GM18907 (cell line): Measurements from ENCODE around the gene KLHL1.

Source experiments
- ATAC-seq: cut with Tn5 transposase; IDR thresholded peaks from one replicate; pipeline ENCODE4 v1.9.1; 2021; ENCODE audit warnings: mild to moderate bottlenecking, moderate library complexity; ENCODE audit not compliant: unreplicated experiment

The KLHL1 gene

GRCh38 chr13:69706807-69707206, 401.4 kb downstream of the KLHL1 start:
- no peak for ATAC-seq

GRCh38 chr13:69704311-69704710, 403.9 kb downstream of the KLHL1 start:
- no peak for ATAC-seq

- ATAC-seq: no peak
These were observed 417.3 kb downstream of the KLHL1 start for GRCh38 chr13:69690999-69691398.

- ATAC-seq: no peak
These were observed 424.1 kb downstream of the KLHL1 start for GRCh38 chr13:69683921-69684686.

- no peak for ATAC-seq
These were observed 426.5 kb downstream of the KLHL1 start for GRCh38 chr13:69681722-69682121.

- no peak for ATAC-seq
These were observed 430.9 kb downstream of the KLHL1 start for GRCh38 chr13:69677343-69677742.

- no peak for ATAC-seq
These were observed 432.0 kb downstream of the KLHL1 start for GRCh38 chr13:69676286-69676685.

GRCh38 chr13:69660155-69660554, 448.1 kb downstream of the KLHL1 start:
- no peak for ATAC-seq

GRCh38 chr13:69657676-69658075, 450.6 kb downstream of the KLHL1 start:
- no peak for ATAC-seq

- no peak for ATAC-seq
These were observed 453.9 kb downstream of the KLHL1 start for GRCh38 chr13:69654392-69654791.
